SK-N-MC (cell line): ENCODE data around the gene SPTLC3.

Source experiments
- EZH2 ChIP-seq: fragments of 200-600 bp; sonication (generic); IDR thresholded peaks from one replicate; pipeline ENCODE4 v1.6.1; 2017; ENCODE audit warnings: antibody characterized with exemption
- FOXP2 ChIP-seq: optimal IDR thresholded peaks from 2 replicates; pipeline ENCODE3; 2011; ENCODE audit warnings: mild to moderate bottlenecking, moderate library complexity; ENCODE audit not compliant: insufficient read depth; ENCODE audit errors: extremely low read length, control extremely low read depth
- POLR2AphosphoS5 ChIP-seq: IDR thresholded peaks from 2 replicates; pipeline ENCODE4 v1.6.1; 2012; ENCODE audit warnings: mild to moderate bottlenecking, low read depth, low read length, borderline replicate concordance

- no peak for TF ChIP-seq EZH2
- TF ChIP-seq POLR2AphosphoS5, result no peak
- no peak for TF ChIP-seq FOXP2
Observed at GRCh38 chr20:12965870-12966251, 42.9 kb upstream of the SPTLC3 start.
